HepG2 (cell line): Measurements from ENCODE around the gene ARL15. TPM values are rescaled to one million over a fixed set of nuclear protein-coding genes. Genes with fewer than 3 reads are reported as not detected.

Source experiments
- ATAC-seq: fragments of 200-7000 bp; cut with Tn5 transposase; 3 replicates; pipeline ENCODE4 v1.9.1; 2020; ENCODE audit warnings: mild to moderate bottlenecking, moderate library complexity
- BruUV-seq: library from RNA; stranded (reverse); fragments of 400-500 nt; replicated peaks from 2 replicates; lab custom pipeline; 2021; lab: Mats Ljungman, UMichigan
- CTCF ChIA-PET: fragments of 300-600 bp; formaldehyde crosslinking; extraction: SDS; loops from one replicate; lab custom pipeline; 2021; ENCODE audit warnings: low total read pairs, inconsistent platforms, low intra/inter-chr PET ratio; lab: Yijun Ruan, JAX
- POLR2A ChIA-PET: fragments of 350-600 bp; sonication (Branson Sonifier 250); formaldehyde crosslinking; loops from one replicate; lab custom pipeline; 2020; ENCODE audit warnings: antibody characterized with exemption, inconsistent platforms; lab: Yijun Ruan, JAX
- DNase-seq: peaks from one replicate; pipeline ENCODE4 v3.0.0-alpha.2; 2015; ENCODE audit warnings: low spot score
- FAIRE-seq: peaks from 3 replicates; lab custom pipeline; 2011; peaks lifted over from hg19 to GRCh38; lab: Jason Lieb, UNC
- H2AFZ ChIP-seq: one replicate; pipeline ENCODE4 v1.6.1; 2011; ENCODE audit warnings: low read length, inconsistent platforms
- H3K27ac ChIP-seq: fragments of 300-600 bp; 3 replicates; pipeline ENCODE4 v1.8.0; 2011; ENCODE audit warnings: mixed run types, mild to moderate bottlenecking, mixed read lengths, low read length, inconsistent platforms; ENCODE audit not compliant: insufficient read depth; ENCODE audit errors: extremely low read length
- H3K27me3 ChIP-seq, 2 experiments: fragments of 200-600 bp in 1 of 2; 2 replicates in 1 of 2; 3 replicates in 1 of 2; pipeline versions ENCODE4 v1.6.0 to v1.8.0; 2011; ENCODE audit warnings: low read length in 2 of 2, mild to moderate bottlenecking in 2 of 2, moderate library complexity in 2 of 2, inconsistent platforms in 1 of 2; ENCODE audit not compliant: insufficient read depth in 2 of 2, control insufficient read depth in 1 of 2
- H3K36me3 ChIP-seq, 2 experiments: fragments of 200-600 bp in 1 of 2; replicated peaks in 1 of 2; 2 replicates in 1 of 2; 3 replicates in 1 of 2; pipeline versions ENCODE4 v1.5.1 to v1.8.0; 2011; ENCODE audit warnings: low read length in 2 of 2, inconsistent platforms in 1 of 2; ENCODE audit not compliant: insufficient read depth in 2 of 2, control insufficient read depth in 1 of 2
- H3K4me1 ChIP-seq: 2 replicates; pipeline ENCODE4 v1.5.1; 2012; ENCODE audit warnings: low read length, inconsistent platforms; ENCODE audit not compliant: insufficient read depth
- H3K4me2 ChIP-seq: 2 replicates; pipeline ENCODE4 v1.6.0; 2011; ENCODE audit warnings: low read depth, low read length, inconsistent platforms
- H3K4me3 ChIP-seq, 3 experiments: fragments of 200-600 bp in 1 of 3; sonication (generic), shearing (Covaris generic) in 1 of 3; replicated peaks in 1 of 3; 2 replicates each; pipeline ENCODE4 v1.5.1; 2011 to 2016; ENCODE audit warnings: low read length in 3 of 3, inconsistent platforms in 2 of 3, low read depth in 2 of 3, mild to moderate bottlenecking in 2 of 3, control low read depth in 1 of 3, mixed read lengths in 1 of 3; ENCODE audit not compliant: insufficient read depth in 1 of 3
- H3K79me2 ChIP-seq: one replicate; pipeline ENCODE4 v1.6.1; 2011; ENCODE audit warnings: low read length, inconsistent platforms; ENCODE audit not compliant: insufficient read depth
- H3K9ac ChIP-seq: 2 replicates; pipeline ENCODE4 v1.6.0; 2011; ENCODE audit warnings: mild to moderate bottlenecking, low read depth, low read length, inconsistent platforms; ENCODE audit not compliant: insufficient read depth
- H3K9me3 ChIP-seq: 2 replicates; pipeline ENCODE4 v1.5.1; 2012; ENCODE audit warnings: mild to moderate bottlenecking, low read length
- H4K20me1 ChIP-seq: 2 replicates; pipeline ENCODE4 v1.6.0; 2011; ENCODE audit warnings: inconsistent platforms, mild to moderate bottlenecking, low read length, moderate library complexity; ENCODE audit not compliant: insufficient read depth
- ATF1 ChIP-seq: IDR thresholded peaks from 2 replicates; pipeline ENCODE4 v1.6.1; 2016; ENCODE audit warnings: mild to moderate bottlenecking, control low read depth
- CENPT ChIP-seq: sonication (generic); formaldehyde crosslinking; IDR thresholded peaks from 2 replicates; pipeline ENCODE4 v1.8.0; 2022; ENCODE audit warnings: low read depth, mild to moderate bottlenecking, moderate library complexity, missing genetic modification reagents
- EED ChIP-seq: sonication (generic); formaldehyde crosslinking; IDR thresholded peaks from 2 replicates; pipeline ENCODE4 v1.5.0; 2020; ENCODE audit warnings: mild to moderate bottlenecking, missing genetic modification reagents
- HOXA5 ChIP-seq: sonication (generic); formaldehyde crosslinking; IDR thresholded peaks from 2 replicates; pipeline ENCODE4 v1.4.0; 2020; ENCODE audit warnings: missing genetic modification reagents
- SP2 ChIP-seq: sonication (generic); formaldehyde crosslinking; IDR thresholded peaks from 2 replicates; pipeline ENCODE4 v1.5.1; 2020; ENCODE audit warnings: mild to moderate bottlenecking, missing genetic modification reagents
- SRF ChIP-seq: IDR thresholded peaks from 2 replicates; pipeline ENCODE4 v1.6.1; 2011; ENCODE audit warnings: mild to moderate bottlenecking, low read depth, low read length, moderate library complexity
- TAF1 ChIP-seq: sonication (generic); formaldehyde crosslinking; IDR thresholded peaks from 2 replicates; pipeline ENCODE4 v1.4.0; 2020; ENCODE audit warnings: missing genetic modification reagents
- ZBTB20 ChIP-seq: sonication (generic); formaldehyde crosslinking; IDR thresholded peaks from 2 replicates; pipeline ENCODE4 v1.8.1; 2023; ENCODE audit warnings: missing genetic modification reagents, low read depth, mild to moderate bottlenecking, borderline replicate concordance
- ZBTB38 ChIP-seq: sonication (generic); formaldehyde crosslinking; IDR thresholded peaks from 2 replicates; pipeline ENCODE4 v1.5.1; 2020; ENCODE audit warnings: mild to moderate bottlenecking, missing genetic modification reagents
- ZNF550 ChIP-seq: sonication (generic); formaldehyde crosslinking; IDR thresholded peaks from 2 replicates; pipeline ENCODE4 v1.4.0; 2020; ENCODE audit warnings: mild to moderate bottlenecking, missing genetic modification reagents, borderline replicate concordance
- ZNF619 ChIP-seq: sonication (generic); formaldehyde crosslinking; IDR thresholded peaks from 2 replicates; pipeline ENCODE4 v1.4.0; 2020; ENCODE audit warnings: mild to moderate bottlenecking, missing genetic modification reagents
- ZNF841 ChIP-seq: sonication (generic); formaldehyde crosslinking; IDR thresholded peaks from 2 replicates; pipeline ENCODE4 v1.8.1; 2023; ENCODE audit warnings: missing genetic modification reagents, borderline replicate concordance
- ZSCAN30 ChIP-seq: sonication (generic); formaldehyde crosslinking; IDR thresholded peaks from 2 replicates; pipeline ENCODE4 v1.5.0; 2020; ENCODE audit warnings: mild to moderate bottlenecking, missing genetic modification reagents
- WGBS: methylation state at CpG from one replicate; pipeline ENCODE4 v1.1.6; 2017; ENCODE audit warnings: low lambda C conversion rate; 5-methylcytosine and 5-hydroxymethylcytosine counted together
- in situ Hi-C: cut with HindIII; loops from 2 replicates; pipeline ENCODE4 v1.10.0; 2017; ENCODE audit warnings: low pct_unique_long_range_greater_than_20kb; ENCODE audit not compliant: extremely low pct_ligation_motif_present
- intact Hi-C: fragments of 100-400 bp; cut with micrococcal nuclease; formaldehyde crosslinking; loops from one replicate; pipeline ENCODE4 v1.10.0; 2022; ENCODE audit not compliant: unreplicated experiment
- polyA plus RNA-seq, 8 experiments: library from polyadenylated mRNA; depleted of rRNA in 3 of 8; stranded (reverse) in 7 of 8; unstranded in 1 of 8; fragments of >200 nt; fragmentation: Illumina TruSeq in 4 of 8; extraction: Trizol in 4 of 8; gene quantifications; 2 replicates each; pipeline versions ENCODE4 v1.2.1 to v1.2.3, GENCODE V29; 2011 to 2016; ENCODE audit warnings: low read depth in 4 of 8, missing spikeins in 1 of 8, mixed read lengths in 1 of 8; ENCODE audit not compliant: insufficient read depth in 1 of 8
- total RNA-seq, 5 experiments: library from RNA; depleted of rRNA; stranded (reverse); fragments of >200 nt; fragmentation: Illumina TruSeq; extraction: Trizol; gene quantifications; 2 replicates each; pipeline ENCODE4 v1.2.3, GENCODE V29; 2016; ENCODE audit warnings: low read depth in 1 of 5
- TF ChIP-seq, protein P1 (sequence below): IDR thresholded peaks from 2 replicates; pipeline ENCODE4 v1.6.1; 2016; ENCODE audit warnings: low read depth, borderline replicate concordance
- TF ChIP-seq, protein P2 (sequence below): sonication (generic); formaldehyde crosslinking; IDR thresholded peaks from one replicate; pipeline ENCODE4 v1.5.1; 2020; ENCODE audit warnings: mild to moderate bottlenecking, missing genetic modification reagents; ENCODE audit errors: not compliant biosample characterization

Gene ARL15
- total and polyA plus RNA-seq, 2 of the 13 experiments (the other 11 are each of a cell fraction or from before 2014, with no cell fraction given): 2.5 to 7.7 TPM

DNA sequence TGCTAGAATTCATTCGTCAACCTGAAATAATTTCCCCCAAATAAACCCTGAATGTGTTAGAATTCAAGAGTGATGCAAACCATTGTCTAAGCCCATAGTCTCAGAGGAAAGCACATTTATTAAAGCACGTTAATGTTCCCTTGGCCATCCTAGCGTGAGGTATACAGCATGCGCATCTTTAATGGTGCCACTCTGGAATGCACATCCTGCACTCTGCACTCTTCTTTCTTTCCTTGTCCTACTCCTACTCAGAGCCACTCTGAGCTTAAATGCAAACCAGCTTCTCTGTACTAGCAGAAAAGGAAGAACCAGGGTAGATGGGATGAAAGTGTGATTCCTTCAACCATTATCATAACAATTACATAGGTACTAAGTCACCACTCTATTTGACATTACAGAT, 50.4 kb downstream of the ARL15 start:
- intact Hi-C loops: no loop called here
- in situ Hi-C loops: no loop called here
- POLR2A ChIA-PET: no interaction called here
- no peak overlapping the region for H3K4me2 ChIP-seq
- no peak overlapping the region for H3K27ac ChIP-seq
- H3K4me3 ChIP-seq: no peak overlapping the region
- H3K9me3 ChIP-seq: no peaks in the 10 kb centered on the region
- CTCF ChIA-PET: no interaction called here
- no peaks in the 10 kb centered on the region for H4K20me1 ChIP-seq
- WGBS: 78% methylated on average over 4 of the region's 4 CpGs
- ATAC-seq: no peak
- no peaks in the 10 kb centered on the region for H3K36me3 ChIP-seq
- TF ChIP-seq ATF1: no peak
- no peak for TF ChIP-seq ZNF841 (CRISPR knock-in tag)
- no peak for TF ChIP-seq SRF
- TF ChIP-seq HOXA5: no peak
- TF ChIP-seq SP2 (CRISPR knock-in tag): no peak
- TF ChIP-seq ZBTB20 (CRISPR knock-in tag): no peak
- TF ChIP-seq ZNF619: no peak
- no peak for TF ChIP-seq ZNF550 (CRISPR knock-in tag)
- no peak for TF ChIP-seq EED (CRISPR knock-in tag)
- TF ChIP-seq, protein P1, sequence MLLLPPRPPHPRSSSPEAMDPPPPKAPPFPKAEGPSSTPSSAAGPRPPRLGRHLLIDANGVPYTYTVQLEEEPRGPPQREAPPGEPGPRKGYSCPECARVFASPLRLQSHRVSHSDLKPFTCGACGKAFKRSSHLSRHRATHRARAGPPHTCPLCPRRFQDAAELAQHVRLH (CRISPR knock-in tag): no peak
- no peak for TF ChIP-seq ZBTB38 (CRISPR knock-in tag)
- TF ChIP-seq, protein P2, sequence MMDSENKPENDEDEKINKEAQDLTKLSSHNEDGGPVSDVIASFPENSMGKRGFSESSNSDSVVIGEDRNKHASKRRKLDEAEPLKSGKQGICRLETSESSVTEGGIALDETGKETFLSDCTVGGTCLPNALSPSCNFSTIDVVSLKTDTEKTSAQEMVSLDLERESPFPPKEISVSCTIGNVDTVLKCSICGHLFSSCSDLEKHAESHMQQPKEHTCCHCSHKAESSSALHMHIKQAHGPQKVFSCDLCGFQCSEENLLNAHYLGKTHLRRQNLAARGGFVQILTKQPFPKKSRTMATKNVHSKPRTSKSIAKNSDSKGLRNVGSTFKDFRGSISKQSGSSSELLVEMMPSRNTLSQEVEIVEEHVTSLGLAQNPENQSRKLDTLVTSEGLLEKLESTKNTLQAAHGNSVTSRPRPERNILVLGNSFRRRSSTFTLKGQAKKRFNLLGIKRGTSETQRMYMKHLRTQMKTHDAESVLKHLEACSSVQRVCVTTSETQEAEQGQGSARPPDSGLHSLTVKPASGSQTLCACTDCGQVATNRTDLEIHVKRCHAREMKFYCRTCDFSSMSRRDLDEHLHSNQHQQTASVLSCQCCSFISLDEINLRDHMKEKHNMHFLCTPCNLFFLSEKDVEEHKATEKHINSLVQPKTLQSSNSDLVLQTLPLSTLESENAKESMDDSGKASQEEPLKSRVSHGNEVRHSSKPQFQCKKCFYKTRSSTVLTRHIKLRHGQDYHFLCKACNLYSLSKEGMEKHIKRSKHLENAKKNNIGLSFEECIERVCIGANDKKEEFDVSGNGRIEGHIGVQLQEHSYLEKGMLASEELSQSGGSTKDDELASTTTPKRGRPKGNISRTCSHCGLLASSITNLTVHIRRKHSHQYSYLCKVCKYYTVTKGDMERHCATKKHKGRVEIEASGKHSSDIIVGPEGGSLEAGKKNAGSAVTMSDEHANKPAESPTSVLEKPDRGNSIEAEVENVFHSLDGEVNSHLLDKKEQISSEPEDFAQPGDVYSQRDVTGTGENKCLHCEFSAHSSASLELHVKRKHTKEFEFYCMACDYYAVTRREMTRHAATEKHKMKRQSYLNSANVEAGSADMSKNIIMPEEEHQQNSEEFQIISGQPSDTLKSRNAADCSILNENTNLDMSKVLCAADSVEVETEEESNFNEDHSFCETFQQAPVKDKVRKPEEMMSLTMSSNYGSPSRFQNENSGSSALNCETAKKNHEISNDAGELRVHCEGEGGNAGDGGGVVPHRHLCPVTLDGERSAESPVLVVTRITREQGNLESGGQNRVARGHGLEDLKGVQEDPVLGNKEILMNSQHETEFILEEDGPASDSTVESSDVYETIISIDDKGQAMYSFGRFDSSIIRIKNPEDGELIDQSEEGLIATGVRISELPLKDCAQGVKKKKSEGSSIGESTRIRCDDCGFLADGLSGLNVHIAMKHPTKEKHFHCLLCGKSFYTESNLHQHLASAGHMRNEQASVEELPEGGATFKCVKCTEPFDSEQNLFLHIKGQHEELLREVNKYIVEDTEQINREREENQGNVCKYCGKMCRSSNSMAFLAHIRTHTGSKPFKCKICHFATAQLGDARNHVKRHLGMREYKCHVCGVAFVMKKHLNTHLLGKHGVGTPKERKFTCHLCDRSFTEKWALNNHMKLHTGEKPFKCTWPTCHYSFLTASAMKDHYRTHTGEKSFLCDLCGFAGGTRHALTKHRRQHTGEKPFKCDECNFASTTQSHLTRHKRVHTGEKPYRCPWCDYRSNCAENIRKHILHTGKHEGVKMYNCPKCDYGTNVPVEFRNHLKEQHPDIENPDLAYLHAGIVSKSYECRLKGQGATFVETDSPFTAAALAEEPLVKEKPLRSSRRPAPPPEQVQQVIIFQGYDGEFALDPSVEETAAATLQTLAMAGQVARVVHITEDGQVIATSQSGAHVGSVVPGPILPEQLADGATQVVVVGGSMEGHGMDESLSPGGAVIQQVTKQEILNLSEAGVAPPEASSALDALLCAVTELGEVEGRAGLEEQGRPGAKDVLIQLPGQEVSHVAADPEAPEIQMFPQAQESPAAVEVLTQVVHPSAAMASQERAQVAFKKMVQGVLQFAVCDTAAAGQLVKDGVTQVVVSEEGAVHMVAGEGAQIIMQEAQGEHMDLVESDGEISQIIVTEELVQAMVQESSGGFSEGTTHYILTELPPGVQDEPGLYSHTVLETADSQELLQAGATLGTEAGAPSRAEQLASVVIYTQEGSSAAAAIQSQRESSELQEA: no peak
- no peak for TF ChIP-seq ZSCAN30 (CRISPR knock-in tag)
- TF ChIP-seq CENPT (CRISPR knock-in tag): no peak
- TF ChIP-seq TAF1 (CRISPR knock-in tag): no peak
- H3K9ac ChIP-seq: no peak overlapping the region
- DNase-seq: no peak
- no peak overlapping the region for H2AFZ ChIP-seq
- no peaks in the 10 kb centered on the region for H3K27me3 ChIP-seq
- BruUV-seq: no TSS peak
- H3K4me1 ChIP-seq: no peaks in the 10 kb centered on the region
- no peak for FAIRE-seq
- H3K79me2 ChIP-seq: no peaks in the 10 kb centered on the region
